Activated CD8-positive, alpha-beta memory T cell treated with anti-CD3 and anti-CD28 coated beads, Interleukin-2, amount 50 U/mL, for 24 hours (primary cell): ENCODE measurements around the gene TCTA.

Experiments used
- DNase-seq: peaks from one replicate; pipeline ENCODE4 v3.0.0-alpha.2; 2020; ENCODE audit errors: extremely low read depth

TCTA gene

GRCh38 chr3:49460956-49461355 is 48.7 kb downstream of the TCTA start:
- DNase-seq, result no peak

GRCh38 chr3:49461443-49462171 is 49.4 kb downstream of the TCTA start:
- no peak for DNase-seq

- no peak for DNase-seq
Observed at GRCh38 chr3:49462222-49462621, 50.0 kb downstream of the TCTA start.

- DNase-seq, result no peak
Observed at GRCh38 chr3:49465270-49466034, 53.2 kb downstream of the TCTA start.
